HG03520 (cell line): ENCODE data around the gene GPALPP1.
"Not testable (repeated sequence)": the region's sequence is repeated elsewhere in the genome, so short reads cannot be mapped to it uniquely, and the experiment has no call there.

ENCODE experiments used
- ATAC-seq: cut with Tn5 transposase; IDR thresholded peaks from one replicate; pipeline ENCODE4 v1.9.1; 2021; ENCODE audit warnings: mild to moderate bottlenecking, moderate library complexity; ENCODE audit not compliant: unreplicated experiment

Gene GPALPP1

GRCh38 chr13:44989071-44989889 lies at the start of gene GPALPP1, which contains the start of gene NUFIP1:
TSS of gene GPALPP1 (plus strand) at chr13:44989538. CDS start at chr13:44989655, 117 bp downstream.
TSS of gene NUFIP1 (minus strand) at chr13:44989471. CDS start at chr13:44989436, 35 bp downstream.
- ATAC-seq = peak; percentile 97

- not testable (repeated sequence) for ATAC-seq
These were observed 45.9 kb upstream of the GPALPP1 start for GRCh38 chr13:44943411-44943810.

GRCh38 chr13:44951184-44951583 lies 38.2 kb upstream of the GPALPP1 start:
- no peak for ATAC-seq

- no peak for ATAC-seq
These were observed 36.7 kb upstream of the GPALPP1 start for GRCh38 chr13:44952671-44953070.

GRCh38 chr13:44954224-44954623 lies 35.1 kb upstream of the GPALPP1 start:
- no peak for ATAC-seq

GRCh38 chr13:44955406-44955805 lies 33.9 kb upstream of the GPALPP1 start:
- no peak for ATAC-seq

GRCh38 chr13:44961997-44962396 lies 27.3 kb upstream of the GPALPP1 start:
- ATAC-seq = no peak

GRCh38 chr13:44967704-44968433 lies 21.5 kb upstream of the GPALPP1 start:
- ATAC-seq = no peak

GRCh38 chr13:44968434-44968815 lies 20.9 kb upstream of the GPALPP1 start:
- ATAC-seq = no peak

GRCh38 chr13:44969551-44970484 lies 19.5 kb upstream of the GPALPP1 start:
- ATAC-seq = no peak

GRCh38 chr13:44971656-44972595 lies 17.4 kb upstream of the GPALPP1 start:
- ATAC-seq = no peak

GRCh38 chr13:44972956-44973581 lies 16.3 kb upstream of the GPALPP1 start:
- no peak for ATAC-seq

- no peak for ATAC-seq
These were observed 15.1 kb upstream of the GPALPP1 start for GRCh38 chr13:44974056-44974793.

GRCh38 chr13:44976196-44976595 lies 13.1 kb upstream of the GPALPP1 start:
- no peak for ATAC-seq

GRCh38 chr13:44976949-44977583 lies 12.3 kb upstream of the GPALPP1 start:
- no peak for ATAC-seq

GRCh38 chr13:44978328-44978727 lies 11.0 kb upstream of the GPALPP1 start:
- ATAC-seq = no peak

- ATAC-seq = no peak
These were observed 603 bp downstream of the GPALPP1 start for GRCh38 chr13:44989941-44990340.

GRCh38 chr13:45003417-45003816 lies 14.1 kb downstream of the GPALPP1 start:
- ATAC-seq = no peak
